Panc1 (cell line): Measurements from ENCODE around the gene SRRM5. TPM values are rescaled to one million over a fixed set of nuclear protein-coding genes. Genes with fewer than 3 reads are reported as not detected.
A peak's percentile ranks its signal among the peaks of the same experiment; 100 is the strongest.

ENCODE experiments used
- ATAC-seq: fragments of 200-7000 bp; cut with Tn5 transposase; 2 replicates; pipeline ENCODE4 v1.9.1; 2020; ENCODE audit warnings: mild to moderate bottlenecking, moderate library complexity
- BruUV-seq: library from RNA; stranded (reverse); fragments of 400-500 nt; replicated peaks from 2 replicates; lab custom pipeline; 2021; lab: Mats Ljungman, UMichigan
- CTCF ChIA-PET: fragments of 300-600 bp; sonication (Branson Sonifier 250); formaldehyde crosslinking; loops from one replicate; lab custom pipeline; 2022; ENCODE audit warnings: antibody characterized with exemption; lab: Charles Lee
- POLR2A ChIA-PET: fragments of 300-600 bp; sonication (Branson Sonifier 250); formaldehyde crosslinking; loops from one replicate; lab custom pipeline; 2022; ENCODE audit warnings: antibody characterized with exemption; lab: Charles Lee
- DNase-seq: peaks from one replicate; pipeline ENCODE4 v3.0.0-alpha.2; 2010; ENCODE audit warnings: low read depth, low spot score
- H3K27ac ChIP-seq: 2 replicates; pipeline ENCODE4 v1.5.1; 2011; ENCODE audit warnings: mild to moderate bottlenecking, low read length, inconsistent platforms
- H3K27me3 ChIP-seq: fragments of 200-500 bp; sonication (Bioruptor generic); 2 replicates; pipeline ENCODE4 v1.6.0; 2014; ENCODE audit warnings: low read length, inconsistent platforms; ENCODE audit not compliant: control insufficient read depth, insufficient read depth
- H3K36me3 ChIP-seq: fragments of 200-500 bp; sonication (Bioruptor generic); 2 replicates; pipeline ENCODE4 v1.5.1; 2014; ENCODE audit warnings: inconsistent platforms, mild to moderate bottlenecking, low read length, moderate library complexity; ENCODE audit not compliant: control insufficient read depth, insufficient read depth
- H3K4me1 ChIP-seq: 2 replicates; pipeline ENCODE4 v1.5.1; 2011; ENCODE audit warnings: inconsistent platforms, mild to moderate bottlenecking, low read length, moderate library complexity; ENCODE audit not compliant: control insufficient read depth, insufficient read depth
- H3K4me3 ChIP-seq, 2 experiments: 2 replicates each; pipeline ENCODE4 v1.5.1; 2011 to 2012; ENCODE audit warnings: low read depth in 2 of 2, low read length in 2 of 2, mild to moderate bottlenecking in 2 of 2, inconsistent platforms in 1 of 2, moderate library complexity in 1 of 2
- H3K9me3 ChIP-seq: fragments of 200-500 bp; sonication (Bioruptor generic); 2 replicates; pipeline ENCODE4 v1.5.1; 2014; ENCODE audit warnings: low read depth, mild to moderate bottlenecking, inconsistent platforms, low read length, moderate library complexity; ENCODE audit not compliant: control insufficient read depth, insufficient read depth
- CTCF ChIP-seq: fragments of 450-650 bp; IDR thresholded peaks from 2 replicates; pipeline ENCODE4 v1.5.1; 2017; ENCODE audit warnings: mild to moderate bottlenecking
- POLR2AphosphoS5 ChIP-seq: IDR thresholded peaks from 2 replicates; pipeline ENCODE4 v1.6.1; 2012; ENCODE audit warnings: mild to moderate bottlenecking, low read depth, low read length, moderate library complexity
- REST ChIP-seq, 2 experiments: IDR thresholded peaks; 2 replicates each; pipeline ENCODE4 v1.6.1; 2011 to 2012; ENCODE audit warnings: low read depth in 2 of 2, control low read depth in 1 of 2, low read length in 1 of 2, mild to moderate bottlenecking in 1 of 2, moderate library complexity in 1 of 2; ENCODE audit not compliant: insufficient read depth in 1 of 2
- SIN3A ChIP-seq: IDR thresholded peaks from 2 replicates; pipeline ENCODE4 v1.6.1; 2012; ENCODE audit warnings: low read depth, mild to moderate bottlenecking, low read length, moderate library complexity, borderline replicate concordance; ENCODE audit not compliant: insufficient read depth
- TCF7L2 ChIP-seq: IDR thresholded peaks from 2 replicates; pipeline ENCODE4 v1.6.1; 2011; ENCODE audit warnings: mild to moderate bottlenecking, low read depth, low read length, inconsistent platforms
- in situ Hi-C: cut with HindIII; loops from 2 replicates; pipeline ENCODE4 v1.10.0; 2016; ENCODE audit warnings: low sequenced_read_pairs, low pct_unique_long_range_greater_than_20kb
- intact Hi-C: fragments of 100-400 bp; cut with micrococcal nuclease; formaldehyde crosslinking; loops from one replicate; pipeline ENCODE4 v1.10.0; 2022; ENCODE audit not compliant: unreplicated experiment
- total RNA-seq: library from RNA; stranded (reverse); gene quantifications from one replicate; pipeline ENCODE4 v1.2.1, GENCODE V29; 2021; ENCODE audit not compliant: unreplicated experiment

SRRM5 gene
- total RNA-seq, 1 experiment from 2014 or later: 0.10 TPM

- H3K4me3 ChIP-seq: peak overlapping the region; percentile 68 to 85
- no peaks in the 10 kb centered on the region for H3K4me1 ChIP-seq
- in situ Hi-C loops: no loop called here
- ChIA-PET POLR2A (interaction anchor here (0.6 kb wide), 1 partner anchor 141 kb away, joined by 5 read pairs; no protein-coding TSS in a partner anchor), CTCF (no interaction called here)
- no peaks in the 10 kb centered on the region for H3K27me3 ChIP-seq
- ATAC-seq (no peak), DNase-seq (no peak)
- peak overlapping the region; percentile 88 for H3K27ac ChIP-seq
- TF ChIP-seq SIN3A: no peak
- no peak for TF ChIP-seq REST (IDR thresholded peaks at IDR 0.05; ENCODE audit: insufficient read depth in 1 of 2, low read depth in 2 of 2, low read length in 1 of 2)
- H3K36me3 ChIP-seq: no peaks in the 10 kb centered on the region
- intact Hi-C loops: no loop called here
- no peaks in the 10 kb centered on the region for H3K9me3 ChIP-seq
- TSS peak; percentile 75 for BruUV-seq
Observed at GRCh38 chr19:43620061-43621001, 8.4 kb downstream of the SRRM5 start.

- in situ Hi-C loops: no loop called here
- ChIA-PET CTCF (no interaction called here), POLR2A (no interaction called here)
Observed at GRCh38 chr19:43622070-43622469, 10.2 kb downstream of the SRRM5 start.

More at GRCh38 chr19:43622070-43622469, 10.2 kb downstream of the SRRM5 start:
- intact Hi-C loops: no loop called here
- no peak for TF ChIP-seq POLR2AphosphoS5
- TF ChIP-seq REST (IDR thresholded peaks at IDR 0.05; ENCODE audit: insufficient read depth in 1 of 2, low read depth in 2 of 2, low read length in 1 of 2): no peak
- no peak for TF ChIP-seq CTCF
- no peak for TF ChIP-seq TCF7L2
- TF ChIP-seq SIN3A: no peak
- Histone ChIP-seq H3K9me3 (no peaks in the 10 kb centered on the region), H3K36me3 (no peaks in the 10 kb centered on the region), H3K27me3 (no peaks in the 10 kb centered on the region), H3K27ac (no peak overlapping the region), H3K4me3 (no peak overlapping the region), H3K4me1 (no peaks in the 10 kb centered on the region)
- ATAC-seq: no peak
- no TSS peak for BruUV-seq
- no peak for DNase-seq
